Inflammatory macrophage treated with lipopolysaccharide for 1 hour (primary cell): Measurements from ENCODE around the gene CELSR1.
A peak's percentile ranks its signal among the peaks of the same experiment; 100 is the strongest.
"Not testable (repeated sequence)": the region's sequence is repeated elsewhere in the genome, so short reads cannot be mapped to it uniquely, and the experiment has no call there.

Experiments
- DNase-seq, 2 donors: peaks; one replicate each; pipeline ENCODE4 v3.0.0-alpha.2; 2020 to 2022

Gene CELSR1

GRCh38 chr22:46532416-46532815 lies 5.0 kb downstream of the CELSR1 start:
- no peak for DNase-seq

- no peak for DNase-seq
Observed at GRCh38 chr22:46531581-46532175, 5.7 kb downstream of the CELSR1 start.

- DNase-seq: peak; percentile 97 to 98
Observed at GRCh38 chr22:46528121-46528610, 9.3 kb downstream of the CELSR1 start.

- DNase-seq: no peak
Observed at GRCh38 chr22:46526244-46526839, 11.1 kb downstream of the CELSR1 start.

GRCh38 chr22:46525389-46526243 lies 11.8 kb downstream of the CELSR1 start:
- no peak for DNase-seq

GRCh38 chr22:46524203-46524740 lies 13.1 kb downstream of the CELSR1 start:
- DNase-seq: no peak

GRCh38 chr22:46522797-46523196 lies 14.6 kb downstream of the CELSR1 start:
- no peak for DNase-seq

GRCh38 chr22:46521994-46522393 lies 15.4 kb downstream of the CELSR1 start:
- DNase-seq: no peak

- no peak for DNase-seq
Observed at GRCh38 chr22:46520880-46521279, 16.5 kb downstream of the CELSR1 start.

GRCh38 chr22:46519377-46519776 lies 18.0 kb downstream of the CELSR1 start:
- DNase-seq: no peak

GRCh38 chr22:46518542-46519325 lies 18.7 kb downstream of the CELSR1 start:
- DNase-seq: no peak

GRCh38 chr22:46518038-46518437 lies 19.4 kb downstream of the CELSR1 start:
- no peak for DNase-seq

- DNase-seq: no peak
Observed at GRCh38 chr22:46517255-46517761, 20.1 kb downstream of the CELSR1 start.

- no peak for DNase-seq
Observed at GRCh38 chr22:46516638-46517037, 20.8 kb downstream of the CELSR1 start.

GRCh38 chr22:46516112-46516487 lies 21.3 kb downstream of the CELSR1 start:
- not testable (repeated sequence) for DNase-seq

GRCh38 chr22:46515208-46516111 lies 22.0 kb downstream of the CELSR1 start:
- no peak for DNase-seq

GRCh38 chr22:46514592-46515207 lies 22.7 kb downstream of the CELSR1 start:
- no peak for DNase-seq

- DNase-seq: no peak
Observed at GRCh38 chr22:46513908-46514550, 23.4 kb downstream of the CELSR1 start.

GRCh38 chr22:46512683-46513082 lies 24.7 kb downstream of the CELSR1 start:
- DNase-seq: no peak

- DNase-seq: no peak
Observed at GRCh38 chr22:46512039-46512370, 25.4 kb downstream of the CELSR1 start.
